ENCODE measurements around the gene TCF7.
"Not testable (repeated sequence)": the region's sequence is repeated elsewhere in the genome, so short reads cannot be mapped to it uniquely, and the experiment has no call there.

TCF7 gene

DNA sequence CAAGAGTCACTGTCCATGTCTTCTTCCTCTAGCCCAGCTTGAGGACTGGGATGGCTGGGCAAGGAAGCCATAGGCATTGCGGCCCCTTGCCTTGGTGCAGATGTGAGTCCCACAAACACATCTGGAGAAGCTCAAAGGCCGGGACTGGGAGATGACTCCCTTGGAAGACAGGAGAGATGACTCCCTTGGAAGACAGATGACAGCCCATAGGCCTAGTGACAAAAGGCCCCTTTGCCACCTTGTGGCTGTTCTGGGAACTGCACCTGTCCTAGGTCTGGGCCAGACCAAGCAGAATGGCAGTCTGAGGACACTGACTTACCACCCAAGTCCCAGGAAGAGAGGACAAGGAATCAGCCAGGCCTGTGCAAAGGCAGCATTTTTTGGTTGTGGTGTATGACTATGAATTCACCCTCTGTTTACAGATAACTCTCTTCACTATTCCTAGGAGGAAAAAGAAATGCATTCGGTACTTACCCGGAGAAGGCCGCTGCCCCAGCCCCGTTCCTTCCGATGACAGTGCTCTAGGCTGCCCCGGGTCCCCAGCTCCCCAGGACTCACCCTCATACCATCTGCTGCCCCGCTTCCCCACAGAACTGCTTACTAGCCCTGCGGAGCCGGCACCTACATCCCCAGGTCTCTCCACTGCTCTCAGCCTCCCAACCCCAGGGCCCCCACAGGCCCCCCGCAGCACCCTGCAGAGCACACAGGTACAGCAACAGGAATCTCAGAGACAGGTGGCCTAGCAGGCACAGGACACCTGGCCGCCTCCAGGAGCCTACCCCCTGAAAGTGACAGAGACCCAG lies 31.5 kb downstream of the TCF7 start:
- peak; percentile 89 for DNase-seq

DNA sequence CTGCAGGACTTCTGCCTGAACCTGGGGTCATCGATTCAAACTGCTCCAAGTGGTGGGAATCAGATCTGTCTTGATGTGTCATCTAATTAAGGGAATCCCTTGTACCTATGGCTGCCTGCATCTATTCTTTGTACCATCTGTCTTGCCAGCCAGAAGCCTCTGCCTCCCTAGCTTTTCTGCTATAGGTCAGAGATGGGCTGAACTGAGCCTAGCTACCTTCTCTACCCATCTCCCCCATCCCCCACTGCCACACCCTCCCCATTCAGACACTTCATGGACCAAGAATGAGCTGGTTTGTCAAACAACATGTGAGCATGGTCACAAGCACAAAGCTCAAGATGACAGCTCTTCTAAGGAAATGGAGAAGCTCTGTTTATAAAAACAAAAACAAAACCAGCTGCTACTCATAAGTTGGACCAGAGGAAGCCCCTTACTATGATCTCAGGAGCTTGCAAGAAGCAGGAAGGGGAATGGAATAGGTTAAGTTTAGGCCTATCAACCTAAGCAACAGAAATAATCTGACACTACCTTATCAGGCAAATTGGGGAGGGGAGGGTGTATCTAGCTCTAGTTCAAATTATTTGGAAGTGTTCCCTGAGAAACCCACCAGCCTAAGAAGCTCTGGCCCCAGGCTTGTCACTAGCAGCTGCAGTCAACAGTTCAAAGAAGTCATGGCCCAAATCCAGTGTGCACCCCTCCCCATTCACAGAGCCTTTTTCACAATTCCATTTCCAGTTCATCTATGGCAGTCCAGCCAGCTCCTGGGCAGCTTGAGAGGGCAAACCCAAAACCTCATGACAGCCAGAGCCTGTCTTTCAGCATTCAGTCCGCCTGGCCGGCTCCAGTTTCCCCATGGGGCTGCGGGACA lies 32.4 kb downstream of the TCF7 start:
- DNase-seq = no peak

- no peak for DNase-seq
Measured at GRCh38 chr5:134148316-134148715, 33.8 kb downstream of the TCF7 start.

GRCh38 chr5:134148986-134149539 lies 34.6 kb downstream of the TCF7 start:
- no peak for DNase-seq

GRCh38 chr5:134149571-134150303 lies 35.3 kb downstream of the TCF7 start:
- no peak for DNase-seq

GRCh38 chr5:134151723-134152122 lies 37.2 kb downstream of the TCF7 start:
- no peak for DNase-seq

DNA sequence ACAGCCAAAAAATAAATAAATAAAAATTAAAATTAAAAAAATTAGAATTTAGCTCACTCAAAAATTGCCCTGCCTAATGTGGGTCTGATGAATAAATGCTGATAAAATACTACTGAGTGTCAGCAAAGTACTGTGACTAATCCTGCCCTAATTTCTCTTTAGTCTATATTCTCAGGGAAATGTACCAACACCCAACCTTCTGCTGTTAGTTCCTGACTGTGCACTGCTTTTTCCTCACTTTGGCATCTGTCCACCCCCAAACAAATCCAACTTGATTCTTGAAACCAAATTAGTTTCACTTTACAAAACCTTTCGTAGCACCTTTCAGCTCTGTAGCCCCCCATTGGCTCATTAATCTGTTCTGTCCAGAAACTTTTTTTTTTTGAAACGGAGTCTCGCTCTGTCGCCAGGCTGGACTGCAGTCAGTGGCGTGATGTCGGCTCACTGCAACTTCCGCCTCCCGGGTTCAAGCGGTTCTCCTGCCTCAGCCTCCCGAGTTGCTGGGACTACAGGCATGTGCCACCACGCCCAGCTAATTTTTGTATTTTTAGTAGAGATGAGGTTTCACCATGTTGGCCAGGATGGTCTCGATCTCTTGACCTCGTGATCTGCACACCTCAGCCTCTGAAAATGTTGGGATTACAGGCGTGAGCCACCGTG lies 37.8 kb downstream of the TCF7 start:
- DNase-seq = not testable (repeated sequence)

- no peak for DNase-seq
Measured at GRCh38 chr5:134153241-134153640, 38.8 kb downstream of the TCF7 start.

DNA sequence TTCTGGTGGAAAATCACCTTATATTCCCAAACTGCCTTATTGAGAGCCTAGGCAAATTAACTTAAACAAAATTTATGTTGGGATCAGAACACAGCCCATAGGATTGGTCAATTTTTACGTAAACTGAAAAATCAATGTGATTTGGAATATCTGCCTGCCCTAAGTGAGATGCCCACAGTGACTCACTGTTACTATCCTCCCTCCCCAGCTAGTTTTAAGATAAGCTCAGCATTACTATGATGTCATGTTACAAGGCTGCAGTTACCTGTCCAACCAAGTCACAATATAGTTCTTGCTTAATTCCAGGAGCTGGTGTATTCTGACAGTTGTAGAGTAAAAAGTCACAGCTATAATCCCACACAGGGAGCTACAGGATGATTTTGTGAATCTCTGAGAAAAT lies 39.2 kb downstream of the TCF7 start:
- no peak for DNase-seq

GRCh38 chr5:134161513-134162395 lies 47.3 kb downstream of the TCF7 start:
- no peak for DNase-seq

DNA sequence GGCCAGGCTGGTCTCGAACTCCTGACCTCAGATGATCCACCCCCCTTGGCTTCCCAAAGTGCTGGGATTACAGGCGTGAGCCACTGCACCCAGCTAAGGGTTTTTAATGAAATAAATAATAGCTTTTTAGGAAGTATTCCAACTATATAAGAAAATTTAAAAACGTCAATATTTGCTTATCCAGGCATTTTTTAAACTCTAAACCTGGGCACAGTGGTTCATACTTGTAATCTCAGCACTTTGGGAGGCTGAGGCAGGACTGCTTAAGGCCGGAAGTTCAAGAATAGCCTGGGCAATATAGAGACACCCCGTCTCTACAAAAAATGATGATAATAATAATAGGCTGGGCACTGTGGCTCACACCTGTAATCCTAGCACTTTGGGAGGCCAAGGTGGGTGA lies 48.1 kb downstream of the TCF7 start:
- DNase-seq = no peak

DNA sequence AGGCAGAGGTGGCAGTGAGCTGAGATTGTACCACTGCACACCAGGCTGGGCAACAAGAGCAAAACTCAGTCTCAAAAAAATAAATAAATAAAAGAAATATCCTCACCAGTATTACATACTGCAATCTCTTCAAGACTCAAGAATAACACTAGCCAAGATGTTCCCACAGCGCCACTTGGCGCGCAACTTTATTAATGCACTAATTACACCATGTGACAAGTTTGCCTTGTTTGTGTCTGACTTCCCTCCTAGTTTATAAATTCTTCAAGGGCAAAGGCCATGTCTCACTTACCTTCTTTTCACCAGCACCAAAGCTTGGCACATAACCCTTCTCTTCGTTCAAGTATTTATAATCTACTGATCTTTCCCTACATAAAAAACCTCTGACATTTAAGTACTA lies 57.5 kb downstream of the TCF7 start:
- no peak for DNase-seq

- no peak for DNase-seq
Measured at GRCh38 chr5:134174841-134175839, 60.7 kb downstream of the TCF7 start.

- no peak for DNase-seq
Measured at GRCh38 chr5:134175921-134176510, 61.5 kb downstream of the TCF7 start.

DNA sequence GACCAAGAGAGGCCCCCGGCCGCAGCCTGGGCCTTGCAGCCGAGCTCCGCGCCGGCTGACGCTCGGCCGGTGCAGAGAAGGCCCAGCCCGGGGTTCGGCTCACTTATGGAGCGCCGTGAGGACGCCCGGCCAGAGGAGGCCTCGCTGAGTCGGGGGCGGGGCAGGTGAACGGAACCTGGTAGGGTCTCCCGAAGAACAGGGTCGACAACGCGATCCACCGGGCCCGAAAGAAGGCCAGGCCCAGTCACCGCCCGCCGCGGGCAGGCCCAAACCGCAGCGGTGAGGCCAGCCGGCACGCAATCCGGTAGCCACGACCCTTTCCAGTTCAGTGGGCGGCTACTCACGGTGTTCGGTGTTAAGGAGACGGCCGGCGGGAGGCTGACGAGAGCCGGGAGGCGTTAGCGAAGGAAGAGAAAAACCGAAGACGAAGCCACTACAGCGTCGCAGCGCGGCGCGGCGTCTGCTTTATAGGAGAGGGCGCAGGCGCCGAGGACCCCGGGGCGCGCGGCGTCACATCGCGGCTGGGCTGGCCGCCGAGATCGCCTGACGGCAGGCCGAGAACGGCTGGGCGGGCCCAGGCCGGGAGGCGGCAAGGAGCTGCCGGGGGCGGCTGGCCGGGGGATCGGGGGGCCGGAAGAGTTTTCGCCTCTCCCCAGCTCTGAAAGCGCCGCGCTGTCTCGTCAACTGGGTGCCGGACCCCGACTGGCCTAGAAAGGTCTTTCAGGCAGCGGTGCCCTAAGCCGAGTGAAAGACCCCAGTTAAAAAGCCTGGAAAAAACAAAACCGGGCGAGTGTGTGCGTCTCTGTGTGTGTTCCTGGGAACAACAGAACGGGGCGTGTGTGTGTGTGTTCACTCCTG lies 62.3 kb downstream of the TCF7 start, which contains the start of gene SKP1:
Gene SKP1 (minus strand): TSS at position 440 of the 858 bp plus-strand sequence. CDS start 2,928 bp downstream, outside the sequence.
- DNase-seq = peak; percentile 90

GRCh38 chr5:134177369-134178095 lies 63.1 kb downstream of the TCF7 start:
- no peak for DNase-seq

GRCh38 chr5:134178096-134178419 lies 63.6 kb downstream of the TCF7 start:
- DNase-seq = no peak

DNA sequence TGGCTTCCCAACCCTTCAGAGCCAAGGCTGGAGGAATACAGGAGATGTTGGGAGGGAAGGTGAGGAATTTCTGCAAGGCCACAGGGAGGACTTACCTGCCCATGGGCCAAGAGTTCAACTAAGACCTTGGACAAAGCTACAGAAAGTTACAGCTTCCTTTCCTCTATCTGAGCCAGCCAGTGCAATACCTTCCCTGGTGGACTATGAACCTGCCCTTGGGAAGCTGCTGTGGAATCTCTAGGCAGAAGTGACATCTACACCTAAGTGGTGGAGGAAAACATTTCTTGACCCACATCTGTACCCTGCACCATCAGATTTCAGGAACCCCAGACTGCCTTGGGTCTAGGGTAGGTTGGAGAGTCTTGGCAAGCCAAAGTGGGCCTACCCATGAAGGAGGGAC lies 69.0 kb downstream of the TCF7 start:
- DNase-seq = no peak
